ENCODE measurements around the gene FGD2. TPM values are rescaled to one million over a fixed set of nuclear protein-coding genes. Genes with fewer than 3 reads are reported as not detected.

The FGD2 gene
- total RNA-seq, 3 donors from 2014 or later, result 6.9 to 18.3 (median 14.1) TPM

GRCh38 chr6:36963451-36964290, 41.8 kb upstream of the FGD2 start:
- Histone ChIP-seq H3K4me3 (no peak overlapping the region), H3K36me3 (ENCODE audit: low read depth) (peaks cover 3% of the 10 kb centered on the region), H3K9me3 (no peaks in the 10 kb centered on the region), H3K4me1 (ENCODE audit: low read depth) (no peaks in the 10 kb centered on the region)
- DNase-seq (no peak), ATAC-seq (peak; percentile 46)
- intact Hi-C loops (cut with DNase I, micrococcal nuclease), result no loop called here
- TF ChIP-seq CTCF (IDR thresholded peaks at IDR 0.05), result no peak

GRCh38 chr6:36964349-36964748, 41.1 kb upstream of the FGD2 start:
- Histone ChIP-seq H3K36me3 (ENCODE audit: low read depth) (peaks cover 7% of the 10 kb centered on the region), H3K4me3 (no peak overlapping the region), H3K9me3 (no peaks in the 10 kb centered on the region), H3K4me1 (ENCODE audit: low read depth) (no peaks in the 10 kb centered on the region)
- DNase-seq (no peak), ATAC-seq (no peak)
- intact Hi-C loops (cut with DNase I, micrococcal nuclease), result no loop called here
- TF ChIP-seq CTCF (IDR thresholded peaks at IDR 0.05), result no peak

- intact Hi-C loops (cut with DNase I, micrococcal nuclease), result no loop called here
- no peak overlapping the region for H3K4me3 ChIP-seq
- H3K9me3 ChIP-seq, result no peaks in the 10 kb centered on the region
- no peak for TF ChIP-seq CTCF (IDR thresholded peaks at IDR 0.05)
- H3K36me3 ChIP-seq (ENCODE audit: low read depth), result peaks cover 7% of the 10 kb centered on the region
- no peak for DNase-seq
- H3K4me1 ChIP-seq (ENCODE audit: low read depth), result no peaks in the 10 kb centered on the region
- ATAC-seq, result no peak
These were observed 40.5 kb upstream of the FGD2 start for GRCh38 chr6:36964908-36965307.

- no peak for ATAC-seq
- TF ChIP-seq CTCF (IDR thresholded peaks at IDR 0.05), result no peak
- Histone ChIP-seq H3K4me1 (ENCODE audit: low read depth) (no peaks in the 10 kb centered on the region), H3K9me3 (no peaks in the 10 kb centered on the region), H3K36me3 (ENCODE audit: low read depth) (peaks cover 7% of the 10 kb centered on the region), H3K4me3 (no peak overlapping the region)
- intact Hi-C loops (cut with DNase I, micrococcal nuclease), result no loop called here
- no peak for DNase-seq
These were observed 38.2 kb upstream of the FGD2 start for GRCh38 chr6:36967301-36967700.

- intact Hi-C loops (cut with DNase I, micrococcal nuclease), result no loop called here
- Histone ChIP-seq H3K4me1 (ENCODE audit: low read depth) (no peaks in the 10 kb centered on the region), H3K4me3 (no peak overlapping the region), H3K36me3 (ENCODE audit: low read depth) (peaks cover 7% of the 10 kb centered on the region), H3K9me3 (no peaks in the 10 kb centered on the region)
- no peak for DNase-seq
- no peak for ATAC-seq
- TF ChIP-seq CTCF (IDR thresholded peaks at IDR 0.05), result no peak
These were observed 37.7 kb upstream of the FGD2 start for GRCh38 chr6:36967757-36968156.
